Naive thymus-derived CD4-positive, alpha-beta T cell (primary cell): ENCODE data around the gene TAPBP. TPM values are rescaled to one million over a fixed set of nuclear protein-coding genes. Genes with fewer than 3 reads are reported as not detected.

Experiments used
- ATAC-seq: fragments of 150-1000 bp; cut with Tn5 transposase; 2 replicates; pipeline ENCODE4 v1.10.0; 2021; ENCODE audit warnings: mild to moderate bottlenecking, moderate library complexity
- CTCF ChIA-PET: fragments of 350-600 bp; sonication (Branson Sonifier 250); formaldehyde crosslinking; loops from one replicate; lab custom pipeline; 2021; ENCODE audit warnings: antibody characterized with exemption; lab: Charles Lee
- POLR2A ChIA-PET: fragments of 350-600 bp; sonication (Branson Sonifier 250); formaldehyde crosslinking; loops from one replicate; lab custom pipeline; 2021; ENCODE audit warnings: antibody characterized with exemption, inconsistent platforms; lab: Charles Lee
- DNase-seq, 9 donors: peaks; one replicate each; pipeline versions ENCODE4 v3.0.0 to v3.0.0-alpha.2; 2020 to 2022; ENCODE audit warnings: mixed read lengths in 1 of 9
- H3K27ac ChIP-seq: one replicate; pipeline ENCODE4 v1.7.0; 2013; ENCODE audit warnings: mild to moderate bottlenecking, low read depth, low read length, moderate library complexity
- H3K27me3 ChIP-seq, 2 donors: one replicate each; pipeline ENCODE4 v1.7.0; 2013; ENCODE audit warnings: low read length in 2 of 2, mild to moderate bottlenecking in 2 of 2, moderate library complexity in 2 of 2; ENCODE audit not compliant: control insufficient read depth in 2 of 2, insufficient read depth in 2 of 2
- H3K36me3 ChIP-seq, 3 experiments: 1 replicate in 2 of 3; 2 replicates in 1 of 3; pipeline ENCODE4 v1.7.0; 2013; ENCODE audit warnings: low read length in 3 of 3, mild to moderate bottlenecking in 3 of 3, moderate library complexity in 1 of 3; ENCODE audit not compliant: insufficient read depth in 3 of 3, control insufficient read depth in 2 of 3
- H3K4me1 ChIP-seq, 2 donors: one replicate each; pipeline ENCODE4 v1.7.0; 2013; ENCODE audit warnings: low read length in 2 of 2, mild to moderate bottlenecking in 2 of 2, moderate library complexity in 1 of 2; ENCODE audit not compliant: control insufficient read depth in 2 of 2, insufficient read depth in 2 of 2
- H3K4me3 ChIP-seq: 2 replicates; pipeline ENCODE4 v1.7.0; 2013; ENCODE audit warnings: mild to moderate bottlenecking, low read length
- H3K9me3 ChIP-seq, 3 experiments: 1 replicate in 2 of 3; 2 replicates in 1 of 3; pipeline ENCODE4 v1.7.0; 2013; ENCODE audit warnings: low read length in 3 of 3; ENCODE audit not compliant: control insufficient read depth in 2 of 3
- H3K27ac Mint-ChIP-seq, 9 donors: one replicate each; pipeline ENCODE4 v1.8.0; 2020 to 2022; ENCODE audit warnings: mixed read lengths in 9 of 9, mild to moderate bottlenecking in 8 of 9, moderate library complexity in 5 of 9, inconsistent platforms in 2 of 9
- H3K27me3 Mint-ChIP-seq, 5 donors: one replicate each; pipeline ENCODE4 v1.8.0; 2021 to 2022; ENCODE audit warnings: mixed read lengths in 5 of 5, mild to moderate bottlenecking in 1 of 5
- H3K36me3 Mint-ChIP-seq, 5 donors: one replicate each; pipeline ENCODE4 v1.8.0; 2020 to 2022; ENCODE audit warnings: mixed read lengths in 5 of 5, mild to moderate bottlenecking in 3 of 5, inconsistent platforms in 1 of 5
- H3K4me1 Mint-ChIP-seq, 7 donors: one replicate each; pipeline ENCODE4 v1.8.0; 2020 to 2022; ENCODE audit warnings: mixed read lengths in 7 of 7, mild to moderate bottlenecking in 3 of 7, inconsistent platforms in 1 of 7
- H3K4me3 Mint-ChIP-seq, 10 donors: one replicate each; pipeline ENCODE4 v1.8.0; 2020 to 2022; ENCODE audit warnings: mild to moderate bottlenecking in 10 of 10, mixed read lengths in 10 of 10, moderate library complexity in 6 of 10, inconsistent platforms in 2 of 10
- H3K9me3 Mint-ChIP-seq, 11 donors: one replicate each; pipeline ENCODE4 v1.8.0; 2020 to 2022; ENCODE audit warnings: mixed read lengths in 11 of 11, mild to moderate bottlenecking in 4 of 11, inconsistent platforms in 1 of 11, moderate library complexity in 1 of 11
- intact Hi-C, 2 donors: fragments of 100-400 bp; cut with micrococcal nuclease; formaldehyde crosslinking; loops; one replicate each; pipeline ENCODE4 v1.15.1; 2023
- polyA plus RNA-seq, 2 donors: library from polyadenylated mRNA; unstranded; fragments of 300-500 nt; fragmentation: Illumina TruSeq; gene quantifications; one replicate each; pipeline ENCODE4 v1.2.3, GENCODE V29; 2021
- total RNA-seq, 6 experiments: library from RNA in 5 of 6; stranded (reverse) in 5 of 6; gene quantifications; 1 replicate in 5 of 6; 2 replicates in 1 of 6; pipeline ENCODE4 v1.2.3 and lab custom pipeline; 2021 to 2026

TAPBP gene
- total and polyA plus RNA-seq, 7 experiments from 2014 or later = 196 to 386 (median 287) TPM

DNA sequence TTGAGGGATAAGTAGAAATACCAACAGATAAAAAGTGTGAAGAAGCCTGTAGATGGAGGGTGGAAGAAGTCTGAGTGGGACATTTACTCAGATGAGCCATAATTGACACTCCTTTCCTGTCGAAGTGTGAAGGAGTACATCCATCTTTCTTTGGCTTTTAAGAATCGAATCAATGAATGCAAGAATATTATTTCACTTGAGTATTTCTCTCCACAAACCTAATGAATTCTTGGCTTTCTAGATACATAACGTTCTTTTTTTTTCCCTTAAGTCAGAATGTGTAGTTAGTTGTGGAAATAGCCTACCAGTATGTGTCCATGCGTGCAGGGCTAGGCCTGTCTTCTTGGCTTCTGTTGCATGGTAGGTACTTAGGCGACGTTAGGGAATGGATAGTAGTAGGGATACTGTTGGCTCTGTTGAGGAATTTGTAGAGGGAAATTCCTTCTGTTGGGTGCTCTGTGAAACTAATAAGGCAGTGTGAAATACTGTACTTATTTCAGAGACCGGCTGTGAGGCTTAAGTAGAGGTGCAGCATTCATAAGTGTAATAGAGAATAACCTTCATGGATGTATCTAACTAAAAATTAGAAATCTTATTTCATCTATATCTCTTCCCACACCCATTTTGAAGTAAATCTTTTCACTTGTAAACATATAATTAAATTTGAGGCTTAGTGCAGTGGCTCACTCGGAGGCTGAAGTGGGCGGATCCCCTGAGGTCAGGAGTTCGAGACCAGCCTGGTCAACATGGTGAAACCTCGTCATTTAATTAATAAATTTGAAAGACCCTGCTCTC lies 40.6 kb downstream of the TAPBP start:
- DNase-seq (no peak), ATAC-seq (no peak)
- Histone ChIP-seq H3K4me3 (peak overlapping the region; percentile 93), H3K27ac (peak overlapping the region; percentile 91), H3K36me3 (peaks cover 3 to 43% (median 5%) of the 10 kb centered on the region in 3 experiments), H3K9me3 (no peaks in the 10 kb centered on the region), H3K27me3 (no peaks in the 10 kb centered on the region), H3K4me1 (peaks cover 48 to 52% of the 10 kb centered on the region in 2 donors)
- peaks cover 36 to 89% (median 70%) of the 10 kb centered on the region in 7 donors for H3K4me1 Mint-ChIP-seq
- H3K27me3 Mint-ChIP-seq = peaks cover 0 to 3% (median 0%) of the 10 kb centered on the region in 5 donors
- H3K36me3 Mint-ChIP-seq = peaks cover 0 to 43% (median 16%) of the 10 kb centered on the region in 5 donors
- intact Hi-C loops = loop anchor here (2.0 to 10.0 kb wide), 4 partner anchors 299 to 1097 kb away; partner anchors contain the start of genes AGPAT1 (in 1 of the 2), GPSM3 (in 1 of the 2) and PBX2 (in 1 of the 2)
- H3K27ac Mint-ChIP-seq = peak overlapping the region; percentile 95 to 100 (median 99)
- ChIA-PET CTCF (no interaction called here), POLR2A (interaction anchor here (0.5 to 5.6 kb wide), 8 partner anchors 9 to 157 kb away, joined by 3 to 101 read pairs (median 20); partner anchors contain the start of genes PFDN6, RGL2, TAPBP and WDR46)
- peaks cover 0 to 5% (median 0%) of the 10 kb centered on the region in 11 donors for H3K9me3 Mint-ChIP-seq
- H3K4me3 Mint-ChIP-seq = peak overlapping the region; percentile 87 to 100 (median 98)

- Histone ChIP-seq H3K36me3 (peaks cover 11 to 49% (median 13%) of the 10 kb centered on the region in 3 experiments), H3K9me3 (no peaks in the 10 kb centered on the region), H3K4me3 (peak overlapping the region; percentile 93), H3K4me1 (peaks cover 41 to 45% of the 10 kb centered on the region in 2 donors), H3K27ac (peak overlapping the region; percentile 91), H3K27me3 (no peaks in the 10 kb centered on the region)
- Mint-ChIP-seq H3K36me3 (peaks cover 5 to 48% (median 23%) of the 10 kb centered on the region in 5 donors), H3K27ac (peak overlapping the region; percentile 95 to 100 (median 99)), H3K27me3 (peaks cover 0 to 3% (median 0%) of the 10 kb centered on the region in 5 donors), H3K4me1 (peaks cover 36 to 87% (median 70%) of the 10 kb centered on the region in 7 donors), H3K9me3 (peaks cover 0 to 5% (median 0%) of the 10 kb centered on the region in 11 donors), H3K4me3 (peak overlapping the region; percentile 87 to 100 (median 98))
- POLR2A ChIA-PET = interaction anchor here (0.5 to 5.6 kb wide), 30 partner anchors 9 to 1690 kb away, joined by 3 to 101 read pairs (median 8); partner anchors contain the start of genes BRD2, CUTA, LTB and PFDN6
- ATAC-seq (peak; percentile 1), DNase-seq (peak in 1 of 9 donors; percentile 40)
- CTCF ChIA-PET = interaction anchor here (0.7 to 2.2 kb wide), 5 partner anchors 9 to 339 kb away, joined by 3 to 11 read pairs (median 4); partner anchors contain the start of genes PFDN6, RGL2 and WDR46
- intact Hi-C loops = loop anchor here (1.0 to 10.0 kb wide), 5 partner anchors 42 to 1096 kb away; partner anchors contain the start of genes AGPAT1 (in 1 of the 2), GPSM3 (in 1 of the 2), PBX2 (in 1 of the 2) and TAPBP (in 1 of the 2)
These were observed 41.4 kb downstream of the TAPBP start for GRCh38 chr6:33272275-33273128.

DNA sequence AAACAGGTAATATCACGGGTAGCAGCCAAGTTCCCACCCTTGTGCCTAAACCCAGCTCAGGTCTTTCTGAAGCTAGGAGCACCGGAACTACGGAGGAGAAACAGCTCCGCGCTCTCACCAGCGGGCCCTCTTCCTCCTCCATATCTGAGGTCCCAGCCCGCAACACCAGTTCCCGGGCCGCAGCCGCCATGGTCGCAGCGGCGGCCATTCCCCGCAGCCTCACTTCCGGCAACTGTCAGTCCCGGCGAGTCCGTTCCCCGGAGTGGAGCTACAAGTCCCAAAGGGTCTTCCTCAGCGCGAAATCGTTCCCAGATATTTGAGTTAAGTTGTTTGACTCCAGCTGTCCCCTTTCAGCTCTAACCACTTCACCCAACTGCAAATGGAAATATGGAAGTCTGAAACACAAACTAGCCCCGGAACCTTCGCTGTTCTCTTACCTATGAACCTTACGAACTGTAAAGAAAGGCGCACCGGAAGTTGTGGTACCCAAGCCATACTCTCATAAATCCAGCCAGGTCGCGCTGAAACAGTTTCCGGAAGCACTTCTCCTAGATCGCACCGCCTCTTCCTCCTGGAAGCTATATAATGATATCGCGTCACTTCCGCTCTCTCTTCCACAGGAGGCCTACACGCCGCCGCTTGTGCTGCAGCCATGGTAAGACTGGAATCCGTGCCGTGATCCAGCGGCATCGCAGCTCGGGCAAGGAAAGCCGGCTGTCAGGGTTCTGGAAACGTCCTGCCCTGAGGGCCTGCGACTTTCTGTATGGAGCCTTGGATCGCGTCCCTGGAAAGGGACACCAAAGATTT lies 42.2 kb downstream of the TAPBP start, which contains the start of the genes RPS18 and VPS52:
Gene RPS18 (plus strand): TSS at position 608 of the 807 bp plus-strand sequence. CDS start 45 bp downstream, at position 653.
Gene VPS52 (minus strand): TSS at position 409 of the 807 bp plus-strand sequence. CDS start 201 bp downstream, at position 208.
- DNase-seq (peak; percentile 84 to 97 (median 93)), ATAC-seq (peak; percentile 91)
- H3K4me1 Mint-ChIP-seq = peaks cover 34 to 81% (median 66%) of the 10 kb centered on the region in 7 donors
- peaks cover 0 to 3% (median 0%) of the 10 kb centered on the region in 5 donors for H3K27me3 Mint-ChIP-seq
- Histone ChIP-seq H3K9me3 (no peaks in the 10 kb centered on the region), H3K27me3 (no peaks in the 10 kb centered on the region), H3K27ac (peak within 1 kb of the TSS; percentile 91), H3K4me1 (peaks cover 41 to 44% of the 10 kb centered on the region in 2 donors), H3K4me3 (peak within 1 kb of the TSS; percentile 93), H3K36me3 (peaks cover 12 to 57% (median 21%) of the 10 kb centered on the region in 3 experiments)
- intact Hi-C loops = loop anchor here (1.0 to 10.0 kb wide), 16 partner anchors 18 to 1095 kb away; partner anchors contain the start of genes KIFC1 (in 2 of the 2), PFDN6 (in 2 of the 2), RXRB (in 2 of the 2) and SLC39A7 (in 2 of the 2)
- peaks cover 5 to 49% (median 25%) of the 10 kb centered on the region in 5 donors for H3K36me3 Mint-ChIP-seq
- CTCF ChIA-PET = interaction anchor here (0.7 to 3.6 kb wide), 9 partner anchors 10 to 338 kb away, joined by 3 to 24 read pairs (median 5); partner anchors contain the start of genes PFDN6, RGL2 and WDR46
- POLR2A ChIA-PET = interaction anchor here (0.6 to 5.6 kb wide), 37 partner anchors 9 to 1689 kb away, joined by 3 to 101 read pairs (median 7); partner anchors contain the start of genes BRD2, CUTA, HSD17B8 and LTB
- H3K4me3 Mint-ChIP-seq = peak within 1 kb of the TSS; percentile 87 to 100 (median 98)
- peaks cover 0 to 5% (median 0%) of the 10 kb centered on the region in 11 donors for H3K9me3 Mint-ChIP-seq
- H3K27ac Mint-ChIP-seq = peak within 1 kb of the TSS; percentile 95 to 100 (median 99)

DNA sequence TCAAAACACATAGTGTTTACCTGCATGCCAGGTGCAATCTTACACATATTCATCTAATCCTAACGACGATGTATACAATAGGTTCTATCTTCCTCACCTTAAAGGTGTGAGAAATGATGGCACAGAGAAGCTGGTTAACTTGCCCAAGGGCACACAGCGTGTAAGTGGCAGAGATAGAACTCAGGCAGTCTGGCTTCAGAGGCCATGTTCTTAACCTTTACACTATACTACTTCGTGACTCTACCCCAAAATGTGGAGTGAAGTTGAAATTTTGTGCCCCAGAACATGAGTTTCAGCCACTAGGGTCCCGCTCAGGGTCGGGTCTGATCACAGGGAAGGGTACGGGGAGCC lies 42.8 kb downstream of the TAPBP start:
- ChIA-PET POLR2A (interaction anchor here (0.6 to 5.6 kb wide), 33 partner anchors 8 to 1689 kb away, joined by 3 to 101 read pairs (median 8); partner anchors contain the start of genes BRD2, CUTA, HSD17B8 and LTB), CTCF (interaction anchor here (1.0 to 3.6 kb wide), 7 partner anchors 18 to 337 kb away, joined by 3 to 24 read pairs (median 10); partner anchors contain the start of genes PFDN6, RGL2 and WDR46)
- peak overlapping the region; percentile 95 to 100 (median 99) for H3K27ac Mint-ChIP-seq
- H3K9me3 ChIP-seq = no peaks in the 10 kb centered on the region
- H3K36me3 ChIP-seq = peaks cover 17 to 57% (median 25%) of the 10 kb centered on the region in 3 experiments
- H3K27me3 ChIP-seq = no peaks in the 10 kb centered on the region
- H3K4me1 ChIP-seq = peaks cover 38 to 41% of the 10 kb centered on the region in 2 donors
- peaks cover 0 to 5% (median 0%) of the 10 kb centered on the region in 11 donors for H3K9me3 Mint-ChIP-seq
- DNase-seq (no peak), ATAC-seq (peak; percentile 50)
- peak overlapping the region; percentile 87 to 100 (median 98) for H3K4me3 Mint-ChIP-seq
- peaks cover 5 to 50% (median 28%) of the 10 kb centered on the region in 5 donors for H3K36me3 Mint-ChIP-seq
- peak overlapping the region; percentile 91 for H3K27ac ChIP-seq
- H3K4me3 ChIP-seq = peak overlapping the region; percentile 93
- peaks cover 0 to 3% (median 0%) of the 10 kb centered on the region in 5 donors for H3K27me3 Mint-ChIP-seq
- peaks cover 36 to 75% (median 60%) of the 10 kb centered on the region in 7 donors for H3K4me1 Mint-ChIP-seq
- intact Hi-C loops = loop anchor here (1.0 to 10.0 kb wide), 14 partner anchors 18 to 1076 kb away; partner anchors contain the start of genes KIFC1 (in 2 of the 2), PFDN6 (in 2 of the 2), RXRB (in 2 of the 2) and SLC39A7 (in 2 of the 2)

DNA sequence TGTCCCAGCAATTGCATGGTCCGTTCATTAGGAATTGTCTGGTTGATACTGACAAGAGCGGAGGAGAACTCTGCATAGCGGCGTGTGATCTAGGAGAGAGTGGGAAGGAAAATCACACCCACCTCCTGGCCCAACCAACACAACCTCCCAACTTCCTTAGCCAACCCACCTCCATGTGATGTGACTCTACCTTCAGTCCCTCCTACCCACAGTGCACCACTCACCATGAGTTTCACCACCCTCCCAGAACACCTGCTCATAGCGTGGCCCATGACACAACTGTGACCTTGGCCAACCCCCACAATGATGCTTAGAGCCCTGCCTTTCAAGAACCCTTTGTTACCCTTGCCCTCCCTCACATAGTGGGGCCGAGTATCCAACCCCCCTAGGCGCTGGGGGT lies 49.9 kb downstream of the TAPBP start:
- POLR2A ChIA-PET = interaction anchor here (2.7 kb wide), 1 partner anchor 8 kb away, joined by 13 read pairs; the partner anchor contains the start of genes RPS18 and VPS52
- no peaks in the 10 kb centered on the region for H3K9me3 ChIP-seq
- intact Hi-C loops = no loop called here
- no peaks in the 10 kb centered on the region for H3K27me3 ChIP-seq
- Mint-ChIP-seq H3K27me3 (no peaks in the 10 kb centered on the region), H3K9me3 (no peaks in the 10 kb centered on the region), H3K4me1 (peaks cover 0 to 22% (median 8%) of the 10 kb centered on the region in 7 donors), H3K4me3 (no peak overlapping the region), H3K36me3 (peaks cover 12 to 57% (median 40%) of the 10 kb centered on the region in 5 donors), H3K27ac (peak overlapping the region in 2 of 9 donors; percentile 25 to 41)
- no peaks in the 10 kb centered on the region for H3K4me1 ChIP-seq
- H3K27ac ChIP-seq = no peak overlapping the region
- CTCF ChIA-PET = interaction anchor here (1.9 kb wide), 1 partner anchor 15 kb away, joined by 8 read pairs; no protein-coding TSS in a partner anchor
- H3K36me3 ChIP-seq = peaks cover 21 to 93% (median 25%) of the 10 kb centered on the region in 3 experiments
- no peak for ATAC-seq
- no peak overlapping the region for H3K4me3 ChIP-seq
- no peak for DNase-seq
